NCI-H524 (cell line): ENCODE measurements around the gene ACAA1.
A peak's percentile ranks its signal among the peaks of the same experiment; 100 is the strongest.
"Not testable (repeated sequence)": the region's sequence is repeated elsewhere in the genome, so short reads cannot be mapped to it uniquely, and the experiment has no call there.

Source experiments
- DNase-seq, 2 experiments: peaks; one replicate each; lab custom pipeline; 2025; lab: John Stamatoyannopoulos, UW

The ACAA1 gene, protein sequence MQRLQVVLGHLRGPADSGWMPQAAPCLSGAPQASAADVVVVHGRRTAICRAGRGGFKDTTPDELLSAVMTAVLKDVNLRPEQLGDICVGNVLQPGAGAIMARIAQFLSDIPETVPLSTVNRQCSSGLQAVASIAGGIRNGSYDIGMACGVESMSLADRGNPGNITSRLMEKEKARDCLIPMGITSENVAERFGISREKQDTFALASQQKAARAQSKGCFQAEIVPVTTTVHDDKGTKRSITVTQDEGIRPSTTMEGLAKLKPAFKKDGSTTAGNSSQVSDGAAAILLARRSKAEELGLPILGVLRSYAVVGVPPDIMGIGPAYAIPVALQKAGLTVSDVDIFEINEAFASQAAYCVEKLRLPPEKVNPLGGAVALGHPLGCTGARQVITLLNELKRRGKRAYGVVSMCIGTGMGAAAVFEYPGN

DNA sequence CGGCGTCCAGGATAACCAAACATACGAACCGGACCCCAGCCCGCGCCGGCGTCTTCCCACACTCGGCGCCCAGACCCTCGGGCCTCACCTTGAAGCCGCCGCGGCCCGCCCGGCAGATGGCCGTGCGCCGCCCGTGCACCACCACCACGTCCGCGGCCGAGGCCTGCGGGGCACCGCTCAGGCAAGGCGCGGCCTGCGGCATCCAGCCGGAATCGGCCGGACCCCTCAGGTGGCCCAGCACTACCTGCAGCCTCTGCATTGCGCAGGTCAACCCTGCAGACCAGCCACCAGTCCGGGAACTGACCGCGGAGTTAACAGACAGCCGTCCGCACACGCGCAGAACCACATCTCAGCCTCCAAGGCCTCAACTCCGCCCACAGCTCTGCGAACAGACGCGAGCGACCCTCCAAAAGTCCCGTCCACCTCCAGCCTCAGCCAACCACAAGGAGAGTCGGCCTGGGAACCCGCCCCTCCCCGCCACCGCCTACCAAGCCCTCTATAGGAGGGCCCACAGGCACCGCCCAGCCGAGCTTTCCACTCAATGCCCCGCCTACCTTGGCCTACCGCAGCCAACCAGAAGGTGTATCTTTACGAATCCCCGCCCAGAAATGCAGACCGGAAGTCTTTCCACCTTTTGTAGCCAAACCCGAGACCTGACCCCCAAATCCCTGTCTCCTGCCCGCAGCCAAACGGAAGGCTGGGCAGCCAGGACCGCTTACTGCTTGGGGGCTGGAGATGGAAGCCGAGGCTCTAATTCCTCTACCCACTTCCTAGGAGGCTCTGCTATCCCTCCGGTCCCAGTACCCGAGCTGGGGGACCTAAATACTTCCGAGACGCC, at the start of gene ACAA1:
Gene ACAA1, minus strand, starts transcription at position 351 of the 838 bp plus-strand sequence. Its CDS starts 92 bp downstream, at position 259.
- DNase-seq, result peak; percentile 96 to 98

DNA sequence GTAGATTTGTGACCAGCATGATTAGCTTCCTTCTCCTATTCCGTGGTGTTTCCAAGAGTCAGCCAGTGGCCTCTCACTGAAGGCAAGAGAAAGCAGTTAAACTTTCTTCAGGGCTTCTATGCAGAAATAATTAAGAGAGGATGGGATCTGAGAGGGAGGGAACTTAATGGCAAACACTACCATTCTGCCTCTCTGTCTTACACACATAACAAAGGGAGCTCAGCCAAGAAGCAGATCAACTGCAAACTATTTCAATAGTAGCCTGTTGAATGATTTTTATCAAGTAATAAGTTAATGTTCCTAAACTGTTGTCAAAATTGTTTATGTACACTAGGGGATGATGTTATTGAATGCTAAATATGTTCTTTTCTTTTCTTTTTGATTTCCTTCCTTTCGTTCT, 40.3 kb upstream of the ACAA1 start:
- no peak for DNase-seq

DNA sequence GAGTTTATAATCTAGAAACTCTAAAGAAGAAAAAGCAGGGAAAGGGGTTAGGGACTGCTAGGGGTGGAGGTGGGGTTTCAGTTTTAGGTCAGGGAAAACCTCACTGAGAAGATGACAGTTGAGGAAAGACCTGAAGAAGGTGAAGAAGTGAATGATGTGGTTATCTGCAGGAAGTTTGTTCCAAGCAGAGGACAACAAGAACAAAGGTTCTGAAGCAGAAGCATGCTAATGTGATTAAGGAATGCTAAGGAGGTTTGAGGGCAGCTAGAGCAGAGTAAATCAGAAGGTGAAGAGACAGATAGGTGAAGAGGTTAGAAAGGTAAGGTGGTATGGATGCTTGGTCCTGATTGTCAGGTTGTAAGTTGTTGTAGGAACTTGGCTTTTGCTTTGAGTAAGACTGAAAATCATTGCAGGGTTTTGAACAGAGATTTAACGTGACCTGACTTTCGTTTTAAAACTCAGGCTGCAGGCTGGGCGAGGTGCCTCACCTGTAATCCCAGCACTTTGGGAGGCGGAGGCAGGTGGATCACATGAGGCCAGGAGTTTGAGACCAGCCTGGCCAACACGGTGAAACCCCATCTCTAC, 37.0 kb upstream of the ACAA1 start:
- DNase-seq, result no peak

DNA sequence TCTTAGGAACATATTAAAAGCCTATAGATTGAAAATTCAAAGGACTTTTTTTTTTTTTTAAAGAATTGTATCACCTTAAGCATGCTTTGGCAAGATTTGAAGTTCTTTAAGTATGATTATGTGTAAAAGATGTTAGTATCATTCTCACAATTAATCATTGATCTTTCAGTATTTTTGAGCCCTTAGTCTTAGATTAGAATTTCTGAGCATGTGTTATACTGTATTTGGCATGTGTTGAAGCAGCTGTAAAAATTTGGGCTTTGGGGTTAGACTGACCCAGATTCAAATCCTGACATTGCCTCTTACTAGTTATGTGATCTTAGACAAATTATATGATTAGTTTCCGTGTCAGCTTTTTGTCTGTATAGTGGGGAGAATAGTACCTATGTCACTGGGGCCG, 34.7 kb upstream of the ACAA1 start:
- no peak for DNase-seq

DNA sequence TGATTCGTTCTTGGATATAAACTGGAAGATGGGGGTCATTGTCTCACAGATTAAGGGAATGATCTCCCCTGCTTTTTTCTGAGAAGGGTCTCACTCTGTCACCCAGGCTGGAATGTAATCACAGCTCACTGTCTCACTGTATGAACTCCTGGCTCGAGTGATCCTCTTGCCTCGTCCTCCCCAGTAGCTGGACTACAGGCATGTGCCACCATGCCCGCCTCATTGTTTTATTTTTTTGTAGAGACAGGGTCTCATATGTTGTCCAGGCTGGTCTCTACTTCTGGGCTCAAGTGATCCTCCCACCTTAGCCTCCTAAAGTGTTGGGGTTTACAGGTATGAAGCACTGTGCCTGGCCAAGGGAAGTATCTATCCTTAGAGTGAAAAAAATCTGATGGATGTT, 33.8 kb upstream of the ACAA1 start:
- no peak for DNase-seq

DNA sequence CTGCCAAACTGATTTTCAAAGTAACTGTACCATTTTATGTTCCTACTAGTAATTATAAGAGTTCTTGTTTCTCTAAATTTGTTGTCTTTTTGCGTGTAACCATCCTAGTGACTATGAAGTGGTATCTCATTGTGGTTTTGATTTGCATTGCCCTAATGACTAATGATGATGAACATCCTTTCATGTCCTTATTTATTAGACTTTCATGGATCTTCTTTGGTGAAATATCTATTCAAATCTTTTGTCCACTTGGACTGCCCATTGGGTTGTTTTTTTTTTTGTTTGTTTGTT, 32.0 kb upstream of the ACAA1 start:
- no peak for DNase-seq

DNA sequence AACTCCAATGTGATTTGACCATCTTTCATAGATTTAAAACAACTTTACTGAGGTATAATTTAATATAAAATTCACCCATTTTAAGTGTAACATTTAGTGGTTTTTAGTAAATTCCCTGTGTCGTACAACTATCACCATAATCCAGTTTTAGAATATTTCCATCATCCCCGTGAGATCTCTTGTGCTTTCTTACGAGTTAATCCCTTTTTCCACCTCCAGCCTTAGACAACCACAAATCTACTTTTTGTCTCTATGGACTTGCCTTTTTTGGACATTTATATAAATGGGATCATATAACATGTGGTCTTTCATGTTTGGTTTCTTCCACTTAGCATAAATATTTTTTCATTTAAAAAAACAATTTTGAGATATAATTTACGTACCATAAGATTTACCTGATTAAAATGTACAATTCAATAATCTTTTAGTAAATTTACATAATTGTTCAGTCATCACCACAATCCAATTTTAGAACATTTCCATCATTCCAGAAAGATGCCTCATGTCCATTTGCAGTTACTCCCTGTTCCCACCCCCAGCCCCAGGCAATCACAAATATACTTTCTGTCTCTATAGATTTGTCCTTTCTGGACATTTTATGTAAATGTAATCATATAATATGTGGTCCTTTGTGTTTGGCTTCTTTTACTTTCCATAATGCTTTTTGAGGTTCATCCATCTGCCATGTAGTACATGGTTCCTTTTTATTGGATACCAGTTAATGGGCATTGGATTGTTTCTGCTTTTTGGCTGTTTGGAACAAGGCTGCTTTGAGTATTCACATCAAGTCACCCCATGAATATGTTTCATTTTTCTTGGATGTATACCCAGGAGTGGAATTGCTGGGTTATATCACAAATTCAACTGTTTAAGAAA, 31.5 kb upstream of the ACAA1 start:
- no peak for DNase-seq

DNA sequence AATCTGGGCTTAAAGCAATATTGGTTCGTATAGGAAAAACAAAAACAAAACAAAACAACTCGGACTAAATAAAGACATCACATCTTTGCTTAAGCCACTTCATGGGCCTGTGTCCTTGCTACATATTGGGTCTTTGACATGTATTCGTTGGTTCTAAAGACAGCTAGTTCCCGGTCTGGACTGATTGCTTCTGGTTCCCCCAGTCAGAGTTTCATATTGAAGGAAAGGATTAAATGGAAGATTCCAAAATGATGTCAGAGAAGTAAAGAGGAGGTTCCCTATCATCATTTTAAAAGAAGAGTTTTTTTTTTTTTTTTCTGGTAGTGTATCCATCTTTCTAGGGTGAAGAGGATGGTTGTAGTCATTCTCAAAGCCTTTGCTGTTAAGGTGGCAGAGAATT, 30.7 kb upstream of the ACAA1 start:
- DNase-seq, result no peak

DNA sequence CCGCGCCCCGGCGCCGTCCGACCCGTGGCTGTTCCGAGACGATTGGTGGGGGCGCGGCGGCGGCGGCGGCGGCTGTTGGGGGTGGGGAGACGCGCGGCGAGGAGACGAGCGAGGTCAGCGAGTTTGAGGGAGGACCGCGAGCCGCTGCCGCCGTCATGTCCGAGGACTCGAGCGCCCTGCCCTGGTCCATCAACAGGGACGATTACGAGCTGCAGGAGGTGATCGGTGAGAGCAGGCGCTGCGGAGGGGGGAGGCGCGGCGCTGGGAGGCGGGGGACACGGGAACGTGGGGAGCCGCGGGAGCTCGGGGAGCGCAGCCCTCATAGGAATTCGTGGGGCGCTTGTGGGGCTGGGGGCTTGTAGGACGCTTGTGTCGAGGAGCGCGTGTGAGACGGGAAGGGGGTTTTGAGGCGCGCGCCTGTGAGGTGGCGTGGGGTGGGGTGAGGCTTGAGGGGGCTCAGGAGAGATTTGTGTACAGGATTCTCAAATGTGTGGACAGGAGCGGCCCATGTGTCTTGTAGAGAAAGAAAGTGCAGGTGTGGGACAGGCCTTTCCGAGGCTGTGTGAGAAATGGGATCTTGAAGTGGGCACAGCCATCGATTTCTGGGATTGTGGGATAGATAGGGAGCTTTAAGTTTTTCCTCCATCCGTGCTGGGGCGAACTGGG, 28.9 kb upstream of the ACAA1 start:
- DNase-seq, result peak; percentile 35 to 36

DNA sequence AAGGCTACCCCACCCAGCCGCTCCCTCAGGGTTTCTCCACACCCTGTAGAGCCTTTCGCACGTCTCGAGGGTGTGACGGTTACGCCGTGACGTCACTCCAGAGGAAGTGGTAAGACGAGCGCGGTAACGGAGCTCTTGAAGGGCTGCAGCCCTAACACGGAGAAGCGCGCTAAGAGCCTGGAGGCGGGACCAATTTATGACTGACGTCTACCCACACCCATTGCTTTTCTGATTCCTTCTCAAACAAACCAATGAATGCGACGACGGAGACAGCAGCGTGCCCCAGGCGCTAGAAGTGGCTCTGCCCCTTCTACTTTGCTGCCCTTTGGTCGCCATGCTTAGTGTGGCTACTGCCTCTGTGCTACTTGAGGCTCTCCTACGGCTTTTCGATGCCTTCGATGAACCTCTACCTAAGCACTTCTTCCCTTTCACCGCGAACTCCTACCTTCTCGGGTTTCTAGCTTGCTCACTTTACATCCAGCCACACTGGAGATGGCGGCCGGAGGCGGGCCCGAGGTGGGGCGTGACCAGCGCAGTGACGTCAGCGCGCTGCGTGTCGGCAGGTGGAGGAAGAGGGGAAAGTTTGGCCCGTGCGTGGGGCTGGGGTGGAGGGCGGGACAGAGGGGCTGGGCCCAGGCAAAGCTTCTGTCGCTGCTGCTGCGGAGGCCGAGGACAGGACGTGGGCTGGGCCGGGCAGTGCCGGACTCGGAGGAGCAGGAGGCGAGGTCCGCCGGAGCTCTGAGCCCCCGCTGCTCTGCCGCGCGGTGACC, 28.2 kb upstream of the ACAA1 start, which contains the start of gene OXSR1:
Gene OXSR1, plus strand, starts transcription at position 586 of the 770 bp plus-strand sequence. CDS start 340 bp downstream, outside the sequence.
- DNase-seq, result peak; percentile 96 to 99

DNA sequence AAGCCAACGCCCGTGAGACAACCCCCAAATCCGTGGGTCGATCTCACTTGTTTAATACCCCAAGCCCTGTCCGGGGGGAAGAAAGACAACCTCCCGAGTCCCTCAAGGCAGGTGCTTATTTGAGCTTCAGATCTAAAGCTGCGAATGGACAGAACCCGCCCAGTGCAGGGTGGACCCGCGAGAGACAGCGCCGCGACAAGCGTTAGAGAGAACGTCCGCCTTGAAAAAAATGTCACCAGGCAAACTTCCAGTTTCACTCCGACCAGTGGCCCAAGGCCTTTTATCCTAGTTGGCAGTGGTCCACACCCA, 27.7 kb upstream of the ACAA1 start:
- no peak for DNase-seq

DNA sequence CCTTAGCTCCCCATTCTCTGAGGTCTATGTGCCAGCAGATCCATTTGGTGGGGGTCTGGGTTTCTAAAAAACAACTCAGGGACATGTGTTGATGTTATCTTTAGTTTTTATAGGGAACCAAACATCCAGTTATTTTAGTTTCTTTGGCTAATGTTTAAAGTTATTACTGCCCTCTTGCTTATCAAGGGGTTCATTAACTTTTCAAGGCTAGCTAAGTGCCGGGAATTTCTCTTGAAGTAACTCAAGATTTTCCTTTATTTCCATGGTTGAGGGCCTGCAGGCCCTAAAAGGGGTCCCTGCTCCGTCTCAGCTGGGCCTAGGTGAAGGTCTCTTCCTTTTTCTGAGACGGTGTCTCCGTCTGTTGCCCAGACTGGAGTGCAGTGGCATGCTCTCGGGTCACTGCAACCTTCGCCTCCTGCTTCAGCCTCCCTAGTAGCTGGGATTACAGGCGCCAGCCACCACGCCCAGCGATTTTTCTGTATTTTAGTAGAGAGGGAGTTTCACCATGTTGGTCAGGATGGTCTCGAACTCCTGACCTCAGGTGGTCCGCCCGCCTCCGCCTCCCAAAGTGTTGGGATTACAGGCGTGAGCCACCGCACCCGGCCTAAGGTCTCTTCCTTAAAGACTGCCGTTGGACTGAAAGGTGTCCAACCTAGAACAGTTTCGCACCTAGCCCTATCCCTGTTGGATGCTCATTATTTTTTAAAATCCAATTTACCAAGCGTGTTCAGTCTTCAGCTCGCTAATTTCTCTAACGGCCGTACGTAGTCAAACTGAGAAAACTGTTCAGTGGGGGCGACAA, 27.1 kb upstream of the ACAA1 start:
- no peak for DNase-seq

DNA sequence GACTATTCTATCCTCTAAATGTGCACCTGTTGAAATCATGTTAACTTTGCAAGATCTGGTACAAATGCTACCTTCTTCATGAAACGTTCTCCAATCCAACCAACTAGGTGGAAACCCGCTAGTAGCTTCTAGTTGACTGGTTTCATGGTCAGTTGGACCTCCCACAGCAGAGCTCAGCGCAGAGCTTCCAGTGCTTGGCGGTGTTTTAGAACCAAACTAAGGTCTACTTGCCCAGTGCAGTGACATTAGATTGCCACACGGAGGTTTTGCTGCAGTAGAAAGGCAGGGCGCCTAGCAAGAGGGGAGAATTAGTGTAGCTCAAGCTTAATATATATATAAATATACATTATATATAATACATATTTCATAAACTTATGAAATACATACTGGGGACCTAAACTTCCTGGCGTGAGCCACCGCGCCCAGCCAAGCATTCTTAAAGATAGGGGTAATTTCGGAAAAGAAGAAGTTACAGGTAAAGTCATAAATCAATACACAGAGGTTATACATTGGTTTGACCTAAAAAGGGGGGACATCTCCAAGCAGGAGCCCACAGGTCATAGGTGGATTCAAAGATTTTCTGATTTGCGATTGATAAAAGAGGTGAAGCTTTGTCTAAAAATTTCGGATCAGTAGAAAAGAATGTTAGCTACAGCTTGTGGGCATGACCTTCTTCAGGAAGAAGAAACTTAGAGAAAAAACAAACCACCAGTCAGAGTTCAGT, 26.4 kb upstream of the ACAA1 start:
- DNase-seq, result peak in 1 of 2 experiments; percentile 19

DNA sequence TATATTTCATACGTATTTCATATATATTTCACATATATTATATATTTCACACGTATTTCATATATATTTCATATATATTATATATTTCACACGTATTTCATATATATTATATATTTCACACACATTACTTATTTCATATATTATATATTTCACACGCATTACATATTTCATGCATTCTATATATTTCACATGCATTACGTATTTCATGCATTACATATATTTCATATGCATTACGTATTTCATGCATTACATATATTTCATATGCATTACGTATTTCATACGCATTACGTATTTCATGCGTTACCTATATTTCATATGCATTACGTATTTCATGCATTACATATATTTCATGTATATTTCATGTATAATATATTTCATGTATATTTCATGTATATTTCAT, 23.8 kb upstream of the ACAA1 start:
- DNase-seq, result not testable (repeated sequence)

DNA sequence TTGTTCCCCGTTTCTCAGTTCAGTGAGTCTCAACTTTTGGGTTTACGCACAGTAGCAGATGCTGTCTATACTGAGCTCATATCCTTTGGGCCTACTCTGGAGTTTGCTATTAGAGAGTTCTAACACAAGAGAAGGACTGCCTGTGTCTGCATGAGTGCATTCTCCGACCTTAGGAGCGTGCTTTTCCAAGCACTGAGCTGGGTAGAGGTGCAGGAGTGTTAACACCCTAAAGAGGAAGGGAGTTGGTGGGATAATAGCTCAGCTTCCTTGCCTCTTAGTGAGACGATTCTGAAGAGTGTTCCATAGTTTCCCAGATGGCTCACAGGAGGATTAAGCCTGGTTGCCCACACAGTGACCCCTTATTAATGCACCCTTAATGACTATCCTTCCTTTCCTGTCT, 21.5 kb upstream of the ACAA1 start:
- peak in 1 of 2 experiments; percentile 40 for DNase-seq

DNA sequence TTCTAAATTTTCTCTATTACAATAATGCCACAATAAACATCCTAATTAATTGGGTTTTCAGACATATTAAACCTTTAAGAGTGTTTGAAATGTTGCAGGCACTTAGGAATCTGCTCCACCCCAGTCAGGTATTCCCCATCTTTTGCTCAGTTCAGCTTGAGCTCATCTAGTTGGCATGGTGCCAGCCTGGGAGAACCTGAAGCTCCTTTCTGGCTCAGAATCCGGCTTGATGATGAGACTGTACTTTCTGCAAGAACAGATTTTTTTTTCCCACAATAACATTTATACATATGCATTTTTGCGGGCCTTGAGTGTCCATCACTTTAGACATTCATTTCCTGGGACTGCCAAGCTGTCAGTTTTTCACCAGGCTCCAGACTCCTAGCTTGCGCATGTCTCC, 20.7 kb upstream of the ACAA1 start:
- DNase-seq, result no peak

DNA sequence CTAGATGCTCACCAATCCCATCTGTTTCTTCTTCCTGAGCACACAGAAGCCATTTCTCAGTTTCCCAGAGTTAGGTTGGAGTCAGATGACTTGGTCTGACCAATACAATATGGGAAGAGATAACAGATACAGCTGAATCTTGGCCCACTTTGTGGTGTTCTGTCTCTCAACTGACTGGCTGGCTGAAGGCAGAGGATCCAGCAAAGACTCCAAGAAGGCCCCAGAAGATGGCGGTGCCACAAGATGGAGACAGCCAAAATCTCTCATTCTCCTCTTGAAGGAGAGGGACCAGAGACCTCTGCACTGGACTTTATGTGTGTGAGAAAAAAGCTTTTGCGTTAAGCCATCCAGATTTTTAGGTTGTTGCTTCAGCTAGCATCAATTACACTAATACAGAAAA, 20.2 kb upstream of the ACAA1 start:
- DNase-seq, result no peak

DNA sequence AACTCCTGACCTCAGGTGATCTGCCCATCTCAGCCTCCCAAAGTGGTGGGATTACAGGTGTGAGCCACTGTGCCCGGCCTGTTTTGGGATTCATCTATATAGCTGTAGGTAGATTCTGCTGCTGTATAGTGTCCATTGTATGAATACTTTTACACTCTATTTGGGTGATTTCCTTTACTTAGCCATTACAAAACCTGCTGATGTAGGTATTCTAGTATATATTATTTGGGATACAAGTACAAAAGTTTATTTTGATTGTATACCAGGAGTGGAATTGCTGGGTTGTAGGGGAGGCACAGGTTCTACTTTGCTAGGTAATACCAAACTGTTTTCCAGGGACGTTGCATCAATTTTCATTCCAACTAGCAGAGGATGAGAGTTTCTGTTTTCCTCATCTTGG, 18.9 kb upstream of the ACAA1 start:
- DNase-seq, result no peak

DNA sequence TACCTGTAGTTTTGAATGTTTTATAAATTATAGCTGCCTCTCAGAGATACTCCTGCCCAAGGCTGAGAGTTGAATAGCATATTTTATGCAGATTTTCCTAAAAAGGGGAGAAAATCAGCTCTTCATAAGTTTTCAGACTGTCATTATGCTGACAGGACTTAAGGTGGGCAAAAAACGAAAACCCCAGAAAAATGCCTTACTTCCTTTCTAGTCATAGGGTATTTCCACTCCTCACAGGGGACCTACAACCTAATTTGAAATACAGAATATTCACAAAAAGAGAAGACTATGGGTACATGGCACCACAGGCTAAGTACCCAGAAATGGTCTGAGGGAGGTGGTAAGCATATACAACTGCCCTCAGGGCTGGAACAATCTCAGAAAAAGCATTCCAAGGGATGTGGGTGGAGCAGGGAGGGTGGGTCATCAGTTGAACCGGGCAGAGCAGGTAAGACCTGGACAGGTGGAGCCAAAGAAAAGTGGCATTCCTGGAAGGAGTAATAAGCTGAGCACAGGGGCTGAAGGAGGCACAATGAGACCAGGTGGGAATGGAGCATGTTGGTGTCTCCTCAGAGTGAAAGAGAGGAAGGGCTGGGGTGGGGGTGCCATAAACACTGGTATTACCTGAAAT, 17.8 kb upstream of the ACAA1 start:
- DNase-seq, result no peak
